K562 (cell line): ENCODE data around the gene OIT3. TPM values are rescaled to one million over a fixed set of nuclear protein-coding genes. Genes with fewer than 3 reads are reported as not detected.

Experiments
- CBFB ChIP-seq: sonication (generic); formaldehyde crosslinking; IDR thresholded peaks from 2 replicates; pipeline ENCODE4 v1.4.0; 2020; ENCODE audit warnings: mild to moderate bottlenecking, missing genetic modification reagents
- CGGBP1 ChIP-seq: fragments of 250-450 bp; sonication (Bioruptor Pico); IDR thresholded peaks from 2 replicates; pipeline ENCODE4 v1.9.0; 2021; ENCODE audit warnings: mild to moderate bottlenecking
- CTCFL ChIP-seq: IDR thresholded peaks from 2 replicates; pipeline ENCODE4 v1.6.1; 2011; ENCODE audit warnings: borderline replicate concordance, low read depth, mild to moderate bottlenecking, moderate library complexity, low read length; ENCODE audit not compliant: insufficient read depth, poor library complexity, severe bottlenecking
- HDAC6 ChIP-seq: IDR thresholded peaks from 2 replicates; pipeline ENCODE4 v1.6.1; 2012; ENCODE audit warnings: low read depth, mild to moderate bottlenecking, control low read depth, inconsistent platforms, low read length, moderate library complexity
- HNRNPL ChIP-seq: fragments of 200-400 bp; formaldehyde crosslinking; IDR thresholded peaks from 2 replicates; pipeline ENCODE4 v1.6.1; 2017; ENCODE audit warnings: low read depth, mild to moderate bottlenecking, low read length
- JUND ChIP-seq, 2 experiments: IDR thresholded peaks; 2 replicates in 1 of 2; 3 replicates in 1 of 2; pipeline ENCODE4 v1.6.1; 2011; ENCODE audit warnings: borderline replicate concordance in 2 of 2, low read depth in 2 of 2, low read length in 2 of 2, improper control_type of control experiment in 1 of 2, missing biosample characterization in 1 of 2, missing genetic modification characterization in 1 of 2, missing genetic modification reagents in 1 of 2
- MLLT1 ChIP-seq, 2 experiments: fragments of 450-650 bp; IDR thresholded peaks; 2 replicates each; pipeline ENCODE4 v1.6.1; 2016
- RFX5 ChIP-seq: IDR thresholded peaks from 2 replicates; pipeline ENCODE4 v1.6.1; 2011; ENCODE audit warnings: low read depth, mild to moderate bottlenecking, improper control_type of control experiment, low read length
- RUNX1 ChIP-seq: sonication (generic); IDR thresholded peaks from 2 replicates; pipeline ENCODE4 v1.6.1; 2016; ENCODE audit warnings: antibody characterized with exemption, low read depth
- ZBTB43 ChIP-seq: sonication (generic); formaldehyde crosslinking; IDR thresholded peaks from 2 replicates; pipeline ENCODE4 v1.8.0; 2023; ENCODE audit warnings: mild to moderate bottlenecking, missing genetic modification reagents
- ZNF263 ChIP-seq: sonication (generic); formaldehyde crosslinking; IDR thresholded peaks from 2 replicates; pipeline ENCODE4 v1.8.0; 2022; ENCODE audit warnings: mild to moderate bottlenecking, missing genetic modification reagents, borderline replicate concordance
- ZNF280B ChIP-seq: fragments of 250-450 bp; sonication (Bioruptor Pico); IDR thresholded peaks from 2 replicates; pipeline ENCODE4 v1.5.1; 2021; ENCODE audit warnings: mild to moderate bottlenecking
- ZNF282 ChIP-seq: sonication (generic); formaldehyde crosslinking; IDR thresholded peaks from 2 replicates; pipeline ENCODE4 v1.8.1; 2023; ENCODE audit warnings: missing genetic modification reagents
- polyA plus RNA-seq, 8 experiments: library from polyadenylated mRNA; depleted of rRNA in 4 of 8; stranded (reverse) in 5 of 8; unstranded in 3 of 8; fragments of >200 nt; fragmentation: Nextera tagmentation in 2 of 8; fragmentation: Illumina TruSeq in 1 of 8; extraction: Ambion mirVana in 2 of 8; extraction: Trizol in 1 of 8; gene quantifications; 2 replicates each; pipeline versions ENCODE4 v1.2.1 to v1.2.3, GENCODE V29; 2011 to 2014; ENCODE audit warnings: inconsistent platforms in 1 of 8, missing spikeins in 1 of 8
- total RNA-seq, 7 experiments: library from RNA; depleted of rRNA in 6 of 7; stranded (reverse); fragments of >200 nt in 6 of 7; fragmentation: Illumina TruSeq in 2 of 7; extraction: Trizol in 2 of 7; gene quantifications; 2 replicates each; pipeline versions ENCODE4 v1.2.1 to v1.2.3, GENCODE V29; 2011 to 2021; ENCODE audit warnings: low replicate concordance in 1 of 7
- TF ChIP-seq, protein P1 (sequence below): fragments of 250-450 bp; sonication (Bioruptor Pico); IDR thresholded peaks from 2 replicates; pipeline ENCODE4 v1.4.0; 2020
- TF ChIP-seq, protein P2 (sequence below): fragments of 250-450 bp; sonication (Bioruptor Pico); IDR thresholded peaks from 2 replicates; pipeline ENCODE4 v1.4.0; 2020; ENCODE audit warnings: mild to moderate bottlenecking
- TF ChIP-seq, protein P3 (sequence below): sonication (generic); formaldehyde crosslinking; IDR thresholded peaks from 2 replicates; pipeline ENCODE4 v1.8.0; 2022; ENCODE audit warnings: mild to moderate bottlenecking, low read depth, missing genetic modification reagents

Gene OIT3
- total and polyA plus RNA-seq, 9 of the 15 experiments (the other 6 are each of a cell fraction or from before 2014, with no cell fraction given) = not detected

GRCh38 chr10:72888151-72888638 is 5.3 kb upstream of the OIT3 start (continued):
- TF ChIP-seq MLLT1 (IDR thresholded peaks at IDR 0.05) (no peak), ZNF282 (no peak), CGGBP1 (CRISPR knock-in tag) (no peak; the same call in 1 of the 2 replicates), CBFB (CRISPR knock-in tag) (no peak), ZNF263 (no peak), JUND (IDR thresholded peaks at IDR 0.05; ENCODE audit: borderline replicate concordance, low read depth, low read length) (no peak), JUND (tag; IDR thresholded peaks at IDR 0.05; ENCODE audit: borderline replicate concordance, low read depth, low read length) (peak; percentile 77; the same call in 2 of the 3 replicates), ZBTB43 (CRISPR knock-in tag) (no peak), HNRNPL (no peak), RUNX1 (no peak), ZNF280B (CRISPR knock-in tag) (no peak), RFX5 (no peak), CTCFL (no peak), HDAC6 (no peak)
- TF ChIP-seq, protein P1, sequence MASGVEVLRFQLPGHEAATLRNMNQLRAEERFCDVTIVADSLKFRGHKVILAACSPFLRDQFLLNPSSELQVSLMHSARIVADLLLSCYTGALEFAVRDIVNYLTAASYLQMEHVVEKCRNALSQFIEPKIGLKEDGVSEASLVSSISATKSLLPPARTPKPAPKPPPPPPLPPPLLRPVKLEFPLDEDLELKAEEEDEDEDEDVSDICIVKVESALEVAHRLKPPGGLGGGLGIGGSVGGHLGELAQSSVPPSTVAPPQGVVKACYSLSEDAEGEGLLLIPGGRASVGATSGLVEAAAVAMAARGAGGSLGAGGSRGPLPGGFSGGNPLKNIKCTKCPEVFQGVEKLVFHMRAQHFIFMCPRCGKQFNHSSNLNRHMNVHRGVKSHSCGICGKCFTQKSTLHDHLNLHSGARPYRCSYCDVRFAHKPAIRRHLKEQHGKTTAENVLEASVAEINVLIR = 0 out of 2 replicates have a peak, but pooled peaks have one; percentile 22
- TF ChIP-seq, protein P2, sequence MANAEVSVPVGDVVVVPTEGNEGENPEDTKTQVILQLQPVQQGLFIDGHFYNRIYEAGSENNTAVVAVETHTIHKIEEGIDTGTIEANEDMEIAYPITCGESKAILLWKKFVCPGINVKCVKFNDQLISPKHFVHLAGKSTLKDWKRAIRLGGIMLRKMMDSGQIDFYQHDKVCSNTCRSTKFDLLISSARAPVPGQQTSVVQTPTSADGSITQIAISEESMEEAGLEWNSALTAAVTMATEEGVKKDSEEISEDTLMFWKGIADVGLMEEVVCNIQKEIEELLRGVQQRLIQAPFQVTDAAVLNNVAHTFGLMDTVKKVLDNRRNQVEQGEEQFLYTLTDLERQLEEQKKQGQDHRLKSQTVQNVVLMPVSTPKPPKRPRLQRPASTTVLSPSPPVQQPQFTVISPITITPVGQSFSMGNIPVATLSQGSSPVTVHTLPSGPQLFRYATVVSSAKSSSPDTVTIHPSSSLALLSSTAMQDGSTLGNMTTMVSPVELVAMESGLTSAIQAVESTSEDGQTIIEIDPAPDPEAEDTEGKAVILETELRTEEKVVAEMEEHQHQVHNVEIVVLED (CRISPR knock-in tag) = no peak
- TF ChIP-seq, protein P3, sequence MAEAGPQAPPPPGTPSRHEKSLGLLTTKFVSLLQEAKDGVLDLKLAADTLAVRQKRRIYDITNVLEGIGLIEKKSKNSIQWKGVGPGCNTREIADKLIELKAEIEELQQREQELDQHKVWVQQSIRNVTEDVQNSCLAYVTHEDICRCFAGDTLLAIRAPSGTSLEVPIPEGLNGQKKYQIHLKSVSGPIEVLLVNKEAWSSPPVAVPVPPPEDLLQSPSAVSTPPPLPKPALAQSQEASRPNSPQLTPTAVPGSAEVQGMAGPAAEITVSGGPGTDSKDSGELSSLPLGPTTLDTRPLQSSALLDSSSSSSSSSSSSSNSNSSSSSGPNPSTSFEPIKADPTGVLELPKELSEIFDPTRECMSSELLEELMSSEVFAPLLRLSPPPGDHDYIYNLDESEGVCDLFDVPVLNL = no peak
